Activated CD4-positive, alpha-beta memory T cell treated with anti-CD3 and anti-CD28 coated beads for 36 hours (primary cell): ENCODE data around the gene PKHD1. TPM values are rescaled to one million over a fixed set of nuclear protein-coding genes. Genes with fewer than 3 reads are reported as not detected.

Experiments used
- CTCF ChIA-PET: fragments of 350-600 bp; sonication (Branson Sonifier 250); formaldehyde crosslinking; loops from one replicate; lab custom pipeline; 2021; ENCODE audit warnings: antibody characterized with exemption, inconsistent platforms; lab: Charles Lee
- POLR2A ChIA-PET: fragments of 350-600 bp; sonication (Branson Sonifier 250); formaldehyde crosslinking; loops from one replicate; lab custom pipeline; 2021; ENCODE audit warnings: antibody characterized with exemption; lab: Charles Lee
- DNase-seq: peaks from one replicate; pipeline ENCODE4 v3.0.0-alpha.2; 2020
- H3K27ac Mint-ChIP-seq: one replicate; pipeline ENCODE4 v1.8.0; 2021; ENCODE audit warnings: mixed read lengths
- H3K27me3 Mint-ChIP-seq: one replicate; pipeline ENCODE4 v1.8.0; 2021; ENCODE audit warnings: mixed read lengths
- H3K36me3 Mint-ChIP-seq: one replicate; pipeline ENCODE4 v1.8.0; 2021; ENCODE audit warnings: mixed read lengths
- H3K4me1 Mint-ChIP-seq: one replicate; pipeline ENCODE4 v1.8.0; 2021; ENCODE audit warnings: low read depth, mixed read lengths
- H3K4me3 Mint-ChIP-seq: one replicate; pipeline ENCODE4 v1.8.0; 2021; ENCODE audit warnings: mild to moderate bottlenecking, mixed read lengths
- H3K9me3 Mint-ChIP-seq: one replicate; pipeline ENCODE4 v1.8.0; 2021; ENCODE audit warnings: mixed read lengths
- intact Hi-C: fragments of 100-400 bp; cut with micrococcal nuclease; formaldehyde crosslinking; loops from one replicate; pipeline ENCODE4 v1.15.1; 2023
- total RNA-seq, 2 experiments: library from RNA; stranded (reverse); gene quantifications; one replicate each; pipeline ENCODE4 v1.2.3, GENCODE V29; 2021

Gene PKHD1
- total RNA-seq, 2 experiments from 2014 or later = 0.02 TPM; not detected in 1

DNA sequence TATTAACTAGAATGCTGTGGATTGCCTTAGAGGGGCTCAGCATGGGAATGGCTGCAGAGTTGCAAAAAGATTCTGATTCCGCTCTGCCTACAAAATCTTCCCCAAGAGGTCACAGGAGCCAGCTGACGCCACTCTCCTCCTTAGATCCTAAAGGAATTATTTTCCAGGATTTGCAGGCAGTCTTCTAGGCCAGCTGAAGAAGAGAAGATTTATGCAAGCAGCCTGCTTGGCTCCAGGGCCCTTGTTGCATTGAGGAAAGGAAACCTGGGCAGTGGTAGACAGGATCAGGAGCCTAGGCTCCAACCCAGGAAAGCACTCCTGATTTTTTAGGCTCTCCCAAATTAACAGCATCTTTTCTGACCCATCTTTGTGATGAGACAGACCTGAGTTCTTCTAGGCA is 245.8 kb downstream of the PKHD1 start:
- H3K4me3 Mint-ChIP-seq = no peak overlapping the region
- intact Hi-C loops = no loop called here

DNA sequence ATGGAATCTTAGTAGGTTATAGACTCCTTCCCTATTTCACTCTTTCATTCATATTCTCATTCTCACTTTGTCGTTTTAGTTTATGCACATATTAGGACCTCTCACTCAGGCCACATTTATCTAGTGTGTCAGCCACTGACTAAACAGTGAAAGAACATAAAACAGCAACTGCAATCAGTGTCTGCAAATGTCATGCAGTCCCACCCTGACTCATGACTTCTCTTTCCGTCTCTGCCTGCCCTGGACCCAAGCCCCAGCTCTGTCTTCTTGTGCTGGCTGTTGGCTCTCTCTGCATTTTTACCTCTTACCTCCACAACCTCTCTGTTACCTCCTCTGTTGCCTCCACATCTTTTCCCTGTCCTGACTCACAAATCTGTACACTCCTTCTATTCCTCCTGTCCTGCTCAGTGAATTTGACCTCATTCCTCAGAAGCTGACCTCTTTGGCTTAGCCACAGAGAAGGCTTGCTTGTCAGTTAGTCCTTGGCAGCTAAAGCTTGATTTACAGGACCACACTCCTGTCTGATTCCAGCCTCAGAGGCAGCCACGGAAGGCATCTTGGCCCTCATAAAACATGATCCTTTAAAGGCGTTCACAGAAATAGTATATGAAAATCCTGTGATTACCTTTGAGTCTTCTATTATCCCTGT is 247.6 kb downstream of the PKHD1 start:
- DNase-seq = no peak
- ChIA-PET CTCF (no interaction called here), POLR2A (no interaction called here)
- Mint-ChIP-seq H3K9me3 (no peaks in the 10 kb centered on the region), H3K27me3 (no peaks in the 10 kb centered on the region), H3K36me3 (no peaks in the 10 kb centered on the region), H3K4me1 (no peaks in the 10 kb centered on the region), H3K4me3 (no peak overlapping the region), H3K27ac (no peak overlapping the region)
- intact Hi-C loops = no loop called here

More for the DNA sequence above, 245.8 kb downstream of the PKHD1 start:
- no peak for DNase-seq
- POLR2A ChIA-PET = no interaction called here
- H3K27me3 Mint-ChIP-seq = no peaks in the 10 kb centered on the region
- no peak overlapping the region for H3K27ac Mint-ChIP-seq
- no peaks in the 10 kb centered on the region for H3K9me3 Mint-ChIP-seq
- H3K36me3 Mint-ChIP-seq = no peaks in the 10 kb centered on the region
- no peaks in the 10 kb centered on the region for H3K4me1 Mint-ChIP-seq
- CTCF ChIA-PET = no interaction called here

DNA sequence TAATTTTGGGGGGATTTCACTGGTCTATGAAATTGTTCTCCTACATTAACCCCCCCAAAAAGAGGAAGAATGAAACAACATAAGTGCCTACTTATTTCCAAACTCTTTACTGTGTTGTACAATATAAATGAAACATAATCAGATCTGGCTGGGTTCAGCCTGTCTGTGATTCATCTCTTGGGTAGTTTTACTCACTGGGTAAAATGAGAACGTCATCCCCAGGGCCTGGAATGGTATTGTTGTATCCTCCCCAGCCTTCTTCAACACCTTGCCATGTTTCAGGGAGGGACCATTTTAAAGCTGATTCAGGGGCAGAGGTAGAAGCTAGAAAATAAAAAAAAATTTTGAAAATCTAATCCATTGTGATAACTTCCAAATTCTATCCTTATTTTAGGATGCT is 256.7 kb downstream of the PKHD1 start:
- Mint-ChIP-seq H3K4me3 (no peak overlapping the region), H3K9me3 (no peaks in the 10 kb centered on the region), H3K36me3 (no peaks in the 10 kb centered on the region), H3K4me1 (no peaks in the 10 kb centered on the region), H3K27me3 (no peaks in the 10 kb centered on the region), H3K27ac (no peak overlapping the region)
- CTCF ChIA-PET = no interaction called here
- no peak for DNase-seq
- POLR2A ChIA-PET = no interaction called here
- intact Hi-C loops = no loop called here

DNA sequence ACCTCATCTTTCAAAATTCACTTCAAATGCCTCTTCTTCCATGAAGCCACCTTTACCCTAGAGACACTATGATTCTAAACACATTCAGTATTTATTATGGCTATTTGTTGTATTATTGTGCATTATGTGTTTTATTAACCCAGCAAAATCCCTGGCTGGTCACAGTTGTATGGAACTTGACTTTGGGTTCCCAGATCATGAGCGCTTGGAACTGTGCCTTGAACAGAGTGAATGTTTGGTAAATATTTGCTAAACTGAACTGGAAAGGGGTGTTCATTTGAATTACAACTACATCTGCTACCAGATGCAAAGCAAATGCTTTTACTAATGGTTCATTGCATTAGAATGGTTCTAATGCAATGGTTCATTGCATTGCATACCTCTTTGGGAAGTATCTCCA is 259.8 kb downstream of the PKHD1 start:
- CTCF ChIA-PET = no interaction called here
- H3K4me1 Mint-ChIP-seq = no peaks in the 10 kb centered on the region
- H3K4me3 Mint-ChIP-seq = no peak overlapping the region
- POLR2A ChIA-PET = no interaction called here
- peaks cover 2% of the 10 kb centered on the region for H3K27me3 Mint-ChIP-seq
- DNase-seq = no peak
- no peaks in the 10 kb centered on the region for H3K36me3 Mint-ChIP-seq
- intact Hi-C loops = no loop called here
- H3K27ac Mint-ChIP-seq = no peak overlapping the region
- H3K9me3 Mint-ChIP-seq = no peaks in the 10 kb centered on the region

DNA sequence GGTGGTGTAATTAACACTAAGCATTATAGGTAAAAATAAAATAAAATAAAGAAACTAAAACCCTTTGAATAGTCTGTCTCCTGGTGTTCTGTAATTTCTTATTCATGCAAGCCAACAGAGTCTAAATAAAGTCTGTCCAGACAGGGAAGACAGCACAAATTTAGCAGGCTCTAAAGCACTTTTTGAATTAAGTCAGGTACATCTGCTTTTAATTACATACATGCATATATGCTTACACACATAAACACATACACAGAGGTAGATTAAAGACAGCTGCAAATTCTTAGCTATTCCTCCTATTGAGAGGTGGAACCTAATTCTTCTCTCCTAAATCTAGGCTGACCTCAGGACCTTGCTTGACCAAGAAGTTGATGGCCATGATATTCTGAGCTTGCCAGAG is 262.5 kb downstream of the PKHD1 start:
- CTCF ChIA-PET = no interaction called here
- H3K36me3 Mint-ChIP-seq = no peaks in the 10 kb centered on the region
- DNase-seq = no peak
- intact Hi-C loops = no loop called here
- H3K9me3 Mint-ChIP-seq = no peaks in the 10 kb centered on the region
- no peaks in the 10 kb centered on the region for H3K4me1 Mint-ChIP-seq
- no peak overlapping the region for H3K27ac Mint-ChIP-seq
- peaks cover 2% of the 10 kb centered on the region for H3K27me3 Mint-ChIP-seq
- POLR2A ChIA-PET = no interaction called here
- H3K4me3 Mint-ChIP-seq = no peak overlapping the region

DNA sequence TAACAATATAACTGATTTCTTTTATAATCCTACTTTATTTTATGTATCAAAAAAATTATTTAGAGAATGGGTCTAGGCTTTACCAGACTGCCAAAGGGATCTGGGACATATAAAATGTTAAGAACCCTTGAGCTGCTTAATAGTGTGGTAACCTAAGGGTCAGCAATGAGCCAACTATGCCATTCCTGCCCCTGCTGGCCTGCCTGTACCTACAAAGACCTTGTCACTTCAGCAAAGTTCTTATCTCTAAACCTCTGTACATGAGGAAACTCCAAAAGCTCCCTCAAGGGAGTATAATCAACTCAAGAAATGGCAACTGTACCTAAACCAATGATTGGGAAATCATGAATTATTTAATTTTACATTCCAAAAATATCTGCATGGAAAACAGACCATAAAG is 266.9 kb downstream of the PKHD1 start:
- Mint-ChIP-seq H3K27me3 (peaks cover 2% of the 10 kb centered on the region), H3K4me1 (no peaks in the 10 kb centered on the region), H3K36me3 (no peaks in the 10 kb centered on the region), H3K4me3 (no peak overlapping the region), H3K27ac (no peak overlapping the region), H3K9me3 (no peaks in the 10 kb centered on the region)
- intact Hi-C loops = no loop called here
- DNase-seq = no peak
- POLR2A ChIA-PET = no interaction called here
- CTCF ChIA-PET = no interaction called here

DNA sequence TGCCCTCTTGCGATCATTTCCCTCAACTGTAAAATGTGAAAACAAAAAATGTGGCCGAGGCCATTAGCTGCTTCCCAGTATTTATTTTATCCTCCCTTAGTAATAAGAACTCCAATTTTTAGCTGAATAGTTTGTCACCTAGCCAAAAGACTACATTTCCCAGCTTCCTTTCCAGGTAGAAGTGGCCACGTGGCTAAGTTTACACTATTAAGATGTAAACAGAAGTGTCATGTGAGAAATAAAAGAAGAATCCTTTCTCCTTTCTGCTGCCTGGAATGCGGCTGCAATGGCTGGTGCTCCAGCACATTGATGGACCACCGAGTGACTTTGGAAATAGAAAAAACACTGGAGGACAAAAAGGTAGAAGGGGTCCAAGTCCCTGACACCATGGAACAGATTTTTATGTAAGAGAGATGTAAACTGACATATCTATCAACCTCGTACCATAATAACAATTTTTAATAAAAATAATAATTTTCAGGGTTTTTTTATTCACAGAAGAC is 268.8 kb downstream of the PKHD1 start:
- CTCF ChIA-PET = interaction anchor here (1.4 kb wide), 1 partner anchor 232 kb away, joined by 3 read pairs; no protein-coding TSS in a partner anchor
- POLR2A ChIA-PET = no interaction called here
- Mint-ChIP-seq H3K36me3 (no peaks in the 10 kb centered on the region), H3K4me1 (no peaks in the 10 kb centered on the region), H3K27ac (no peak overlapping the region), H3K9me3 (no peaks in the 10 kb centered on the region), H3K4me3 (no peak overlapping the region), H3K27me3 (peaks cover 2% of the 10 kb centered on the region)
- intact Hi-C loops = no loop called here
- no peak for DNase-seq

DNA sequence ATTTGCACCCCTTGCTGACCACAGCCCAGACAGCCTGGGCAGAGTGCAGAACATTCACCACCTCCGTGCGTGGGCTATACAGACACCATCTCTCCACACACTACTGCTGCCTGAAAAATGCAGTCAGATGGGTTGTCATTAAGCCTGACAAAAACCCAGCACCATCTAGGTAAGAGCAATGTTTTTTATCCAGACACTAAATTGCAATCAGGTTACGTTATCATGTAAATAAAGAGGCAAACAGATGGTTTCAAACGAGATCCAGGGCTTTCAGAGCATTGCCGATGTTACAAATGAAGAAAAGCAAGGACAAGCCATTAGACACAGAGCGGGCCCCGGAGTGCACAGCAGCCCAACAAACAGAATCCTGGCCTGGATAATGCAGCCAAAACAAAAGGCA is 269.6 kb downstream of the PKHD1 start:
- Mint-ChIP-seq H3K4me3 (no peak overlapping the region), H3K9me3 (no peaks in the 10 kb centered on the region), H3K36me3 (no peaks in the 10 kb centered on the region), H3K4me1 (no peaks in the 10 kb centered on the region), H3K27ac (no peak overlapping the region), H3K27me3 (no peaks in the 10 kb centered on the region)
- intact Hi-C loops = no loop called here
- ChIA-PET CTCF (interaction anchor here (1.4 kb wide), 1 partner anchor 233 kb away, joined by 3 read pairs; no protein-coding TSS in a partner anchor), POLR2A (no interaction called here)
- no peak for DNase-seq

DNA sequence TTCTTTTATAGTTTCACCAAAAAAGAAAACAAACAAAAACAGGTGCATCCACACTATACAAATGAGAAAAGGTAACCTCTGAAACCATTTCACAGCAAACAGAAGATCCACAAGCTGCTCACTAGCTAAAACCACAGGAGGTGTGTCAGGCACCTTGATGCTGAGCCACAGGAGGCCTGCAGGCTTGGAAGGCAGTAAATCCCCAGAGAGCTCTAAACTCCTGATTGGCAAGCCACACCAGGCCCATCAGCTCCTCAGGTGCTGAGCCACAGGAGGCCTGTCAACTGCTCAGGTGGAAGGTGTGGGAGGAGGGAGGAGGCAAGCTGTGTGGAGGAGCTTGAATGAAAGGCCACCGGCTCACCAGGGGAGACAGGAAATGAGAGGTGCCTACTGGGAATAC is 273.0 kb downstream of the PKHD1 start:
- no peak for DNase-seq
- Mint-ChIP-seq H3K27ac (no peak overlapping the region), H3K4me3 (no peak overlapping the region), H3K9me3 (no peaks in the 10 kb centered on the region), H3K27me3 (no peaks in the 10 kb centered on the region), H3K36me3 (no peaks in the 10 kb centered on the region), H3K4me1 (no peaks in the 10 kb centered on the region)
- intact Hi-C loops = no loop called here
- ChIA-PET CTCF (no interaction called here), POLR2A (no interaction called here)

DNA sequence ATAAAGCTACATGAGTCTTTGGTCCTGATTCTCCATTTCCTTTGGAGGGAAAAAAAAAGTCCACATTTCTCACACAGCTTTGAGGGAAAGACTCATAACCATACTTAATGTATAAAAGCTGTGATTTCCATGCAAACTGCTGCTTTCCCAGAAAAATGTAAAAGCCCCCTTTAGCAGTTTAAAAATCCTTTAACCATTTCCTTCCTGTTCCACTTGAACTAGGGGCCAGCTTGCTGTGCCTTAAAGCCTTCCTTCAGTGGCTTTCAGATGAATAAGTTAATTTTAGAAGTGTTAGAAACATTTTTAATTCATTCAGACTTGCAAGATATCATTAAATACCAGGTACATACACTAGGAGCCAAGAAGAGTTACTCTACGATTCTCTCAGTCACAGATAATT is 273.5 kb downstream of the PKHD1 start:
- H3K36me3 Mint-ChIP-seq = no peaks in the 10 kb centered on the region
- no peak overlapping the region for H3K4me3 Mint-ChIP-seq
- intact Hi-C loops = no loop called here
- DNase-seq = no peak
- H3K4me1 Mint-ChIP-seq = no peaks in the 10 kb centered on the region
- H3K9me3 Mint-ChIP-seq = no peaks in the 10 kb centered on the region
- CTCF ChIA-PET = no interaction called here
- no peaks in the 10 kb centered on the region for H3K27me3 Mint-ChIP-seq
- POLR2A ChIA-PET = no interaction called here
- no peak overlapping the region for H3K27ac Mint-ChIP-seq

DNA sequence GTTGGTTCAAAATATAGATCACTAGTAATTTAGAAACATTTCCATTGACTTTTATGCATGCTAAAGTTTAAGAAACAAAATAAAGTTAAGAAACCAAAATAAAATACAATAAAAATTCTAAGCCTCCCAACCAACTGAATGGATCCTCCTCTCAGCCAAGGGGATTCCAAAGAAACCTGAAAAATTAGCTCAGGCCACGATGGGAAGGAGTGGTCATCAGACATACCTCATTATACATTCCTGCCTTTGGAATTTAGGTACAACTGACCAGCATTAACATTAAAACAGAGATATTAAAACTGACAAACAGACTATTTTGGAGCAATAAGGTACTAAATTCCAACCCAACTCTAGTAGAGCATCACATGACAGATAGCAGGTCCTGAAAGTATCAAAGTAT is 275.2 kb downstream of the PKHD1 start:
- Mint-ChIP-seq H3K27me3 (no peaks in the 10 kb centered on the region), H3K36me3 (no peaks in the 10 kb centered on the region), H3K27ac (no peak overlapping the region), H3K4me3 (no peak overlapping the region), H3K9me3 (no peaks in the 10 kb centered on the region), H3K4me1 (no peaks in the 10 kb centered on the region)
- no peak for DNase-seq
- ChIA-PET CTCF (interaction anchor here (0.6 kb wide), 1 partner anchor 227 kb away, joined by 3 read pairs; no protein-coding TSS in a partner anchor), POLR2A (no interaction called here)
- intact Hi-C loops = no loop called here

DNA sequence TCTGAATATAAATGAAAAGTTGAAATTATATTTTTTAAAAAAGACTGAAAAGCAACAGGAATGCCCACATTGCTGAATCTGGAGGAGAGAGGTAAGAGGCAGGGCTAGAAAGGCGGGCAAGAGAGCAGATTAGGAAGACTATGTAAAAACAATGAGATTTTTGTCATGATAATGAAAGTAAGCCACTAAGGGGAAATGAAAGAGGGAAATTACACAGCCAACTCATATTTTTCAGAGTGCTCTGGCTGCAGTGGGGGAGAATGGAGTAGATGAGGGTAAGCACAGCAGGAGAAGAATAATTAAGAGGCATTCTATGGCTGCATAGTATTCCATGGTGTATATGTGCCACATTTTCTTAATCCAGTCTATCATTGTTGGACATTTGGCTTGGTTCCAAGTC is 281.9 kb downstream of the PKHD1 start:
- intact Hi-C loops = no loop called here
- H3K4me3 Mint-ChIP-seq = no peak overlapping the region
- H3K9me3 Mint-ChIP-seq = no peaks in the 10 kb centered on the region
- no peaks in the 10 kb centered on the region for H3K4me1 Mint-ChIP-seq
- no peaks in the 10 kb centered on the region for H3K27me3 Mint-ChIP-seq
- ChIA-PET POLR2A (no interaction called here), CTCF (no interaction called here)
- no peak for DNase-seq
- H3K27ac Mint-ChIP-seq = no peak overlapping the region
- H3K36me3 Mint-ChIP-seq = no peaks in the 10 kb centered on the region

DNA sequence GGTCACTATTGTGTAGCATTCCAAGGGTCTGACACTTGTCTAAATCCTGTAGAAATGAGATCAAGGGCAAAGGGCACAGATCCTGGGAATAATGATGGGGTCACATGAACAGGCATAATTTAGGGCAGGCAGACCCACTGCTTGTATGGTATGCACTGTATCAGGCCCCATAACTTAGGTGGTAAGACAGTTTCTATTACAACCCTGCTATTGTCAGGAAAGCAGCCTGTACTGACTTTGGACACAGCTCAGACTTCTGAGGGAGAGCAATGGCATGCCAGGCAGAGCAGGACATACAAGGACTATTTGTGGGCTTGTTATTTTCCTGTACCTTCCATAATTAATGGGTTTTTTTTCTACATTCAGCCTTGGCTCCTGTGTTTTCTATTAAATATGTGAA is 286.8 kb downstream of the PKHD1 start:
- no peaks in the 10 kb centered on the region for H3K27me3 Mint-ChIP-seq
- CTCF ChIA-PET = no interaction called here
- H3K4me1 Mint-ChIP-seq = no peaks in the 10 kb centered on the region
- H3K9me3 Mint-ChIP-seq = peaks cover 23% of the 10 kb centered on the region
- no peak overlapping the region for H3K4me3 Mint-ChIP-seq
- peaks cover 2% of the 10 kb centered on the region for H3K36me3 Mint-ChIP-seq
- intact Hi-C loops = no loop called here
- no peak overlapping the region for H3K27ac Mint-ChIP-seq
- POLR2A ChIA-PET = no interaction called here
- DNase-seq = no peak
